Fibroblast of lung (primary cell): ENCODE measurements around the gene SPRY1. TPM values are rescaled to one million over a fixed set of nuclear protein-coding genes. Genes with fewer than 3 reads are reported as not detected.

ENCODE experiments used
- DNase-seq, 2 donors: peaks; one replicate each; pipeline versions ENCODE4 v3.0.0 to v3.0.0-alpha.2; 2010; ENCODE audit warnings: low read depth in 2 of 2
- H2AFZ ChIP-seq: 2 replicates; pipeline ENCODE4 v1.5.1; 2012; ENCODE audit warnings: low read length, control low read depth, inconsistent platforms
- H3K27ac ChIP-seq: 2 replicates; pipeline ENCODE4 v1.5.1; 2011; ENCODE audit warnings: low read length, control low read depth; ENCODE audit not compliant: insufficient read depth
- H3K27me3 ChIP-seq: 2 replicates; pipeline ENCODE4 v1.5.1; 2011; ENCODE audit warnings: mild to moderate bottlenecking, low read length; ENCODE audit not compliant: control insufficient read depth, insufficient read depth
- H3K36me3 ChIP-seq: 2 replicates; pipeline ENCODE4 v1.5.1; 2011; ENCODE audit warnings: low read length; ENCODE audit not compliant: control insufficient read depth, insufficient read depth
- H3K4me1 ChIP-seq: 2 replicates; pipeline ENCODE4 v1.5.1; 2011; ENCODE audit warnings: low read length; ENCODE audit not compliant: control insufficient read depth, insufficient read depth; ENCODE audit errors: extremely low read depth
- H3K4me2 ChIP-seq: 2 replicates; pipeline ENCODE4 v1.5.1; 2011; ENCODE audit warnings: low read length, control low read depth; ENCODE audit not compliant: insufficient read depth; ENCODE audit errors: extremely low read depth
- H3K4me3 ChIP-seq, 4 experiments: fragments of 200-600 bp in 1 of 4; sonication (generic) in 1 of 4; replicated peaks in 1 of 4; 2 replicates each; pipeline ENCODE4 v1.5.1; 2011 to 2016; ENCODE audit warnings: low read length in 4 of 4, low read depth in 3 of 4, mild to moderate bottlenecking in 3 of 4, control low read depth in 2 of 4, inconsistent platforms in 1 of 4, mixed read lengths in 1 of 4; ENCODE audit not compliant: insufficient read depth in 1 of 4; ENCODE audit errors: control extremely low read depth in 1 of 4
- H3K79me2 ChIP-seq: 2 replicates; pipeline ENCODE4 v1.5.1; 2012; ENCODE audit warnings: mild to moderate bottlenecking, low read length, inconsistent platforms; ENCODE audit not compliant: control insufficient read depth, insufficient read depth
- H3K9ac ChIP-seq: 2 replicates; pipeline ENCODE4 v1.5.1; 2011; ENCODE audit warnings: mild to moderate bottlenecking, low read length, control low read depth; ENCODE audit not compliant: insufficient read depth
- H3K9me3 ChIP-seq: 2 replicates; pipeline ENCODE4 v1.5.1; 2012; ENCODE audit warnings: low read depth, low read length; ENCODE audit not compliant: control insufficient read depth, insufficient read depth
- H4K20me1 ChIP-seq: 2 replicates; pipeline ENCODE4 v1.5.1; 2011; ENCODE audit warnings: low read length; ENCODE audit not compliant: control insufficient read depth, insufficient read depth; ENCODE audit errors: extremely low read depth
- EZH2 ChIP-seq: IDR thresholded peaks from 2 replicates; pipeline ENCODE4 v1.5.1; 2012; ENCODE audit warnings: low read length, control low read depth, mild to moderate bottlenecking; ENCODE audit errors: missing control alignments
- polyA plus RNA-seq, 2 donors: library from polyadenylated mRNA; depleted of rRNA in 1 of 2; stranded (reverse) in 1 of 2; unstranded in 1 of 2; fragments of >200 nt; gene quantifications; 2 replicates each; pipeline ENCODE4 v1.2.1, GENCODE V29; 2011 to 2012; ENCODE audit warnings: missing spikeins in 1 of 2
- total RNA-seq: library from RNA; depleted of rRNA; stranded (reverse); fragments of >200 nt; gene quantifications from 2 replicates; pipeline ENCODE4 v1.2.1, GENCODE V29; 2014
- TF ChIP-seq, protein P1 (sequence below), 2 donors: IDR thresholded peaks in 1 of 2; conservative IDR thresholded peaks in 1 of 2; 1 replicate in 1 of 2; 2 replicates in 1 of 2; pipeline ENCODE4 v1.5.1; 2011 to 2012; ENCODE audit warnings: low read length in 2 of 2, control low read depth in 1 of 2, inconsistent platforms in 1 of 2, low read depth in 1 of 2, mild to moderate bottlenecking in 1 of 2

Gene SPRY1
- total and polyA plus RNA-seq, 2 donors (not counting 1 experiment from before 2014, with no cell fraction given) = 21.3 to 23.9 TPM

GRCh38 chr4:123359449-123360315 is 36.9 kb upstream of the SPRY1 start:
- Histone ChIP-seq H3K9me3 (no peaks in the 10 kb centered on the region), H3K27ac (no peak overlapping the region), H3K27me3 (no peaks in the 10 kb centered on the region), H3K4me3 (no peak overlapping the region), H3K79me2 (no peaks in the 10 kb centered on the region), H3K4me1 (no peaks in the 10 kb centered on the region), H3K9ac (no peak overlapping the region), H2AFZ (no peak overlapping the region), H3K36me3 (no peaks in the 10 kb centered on the region), H3K4me2 (no peak overlapping the region), H4K20me1 (no peaks in the 10 kb centered on the region)
- no peak for TF ChIP-seq EZH2
- TF ChIP-seq, protein P1, sequence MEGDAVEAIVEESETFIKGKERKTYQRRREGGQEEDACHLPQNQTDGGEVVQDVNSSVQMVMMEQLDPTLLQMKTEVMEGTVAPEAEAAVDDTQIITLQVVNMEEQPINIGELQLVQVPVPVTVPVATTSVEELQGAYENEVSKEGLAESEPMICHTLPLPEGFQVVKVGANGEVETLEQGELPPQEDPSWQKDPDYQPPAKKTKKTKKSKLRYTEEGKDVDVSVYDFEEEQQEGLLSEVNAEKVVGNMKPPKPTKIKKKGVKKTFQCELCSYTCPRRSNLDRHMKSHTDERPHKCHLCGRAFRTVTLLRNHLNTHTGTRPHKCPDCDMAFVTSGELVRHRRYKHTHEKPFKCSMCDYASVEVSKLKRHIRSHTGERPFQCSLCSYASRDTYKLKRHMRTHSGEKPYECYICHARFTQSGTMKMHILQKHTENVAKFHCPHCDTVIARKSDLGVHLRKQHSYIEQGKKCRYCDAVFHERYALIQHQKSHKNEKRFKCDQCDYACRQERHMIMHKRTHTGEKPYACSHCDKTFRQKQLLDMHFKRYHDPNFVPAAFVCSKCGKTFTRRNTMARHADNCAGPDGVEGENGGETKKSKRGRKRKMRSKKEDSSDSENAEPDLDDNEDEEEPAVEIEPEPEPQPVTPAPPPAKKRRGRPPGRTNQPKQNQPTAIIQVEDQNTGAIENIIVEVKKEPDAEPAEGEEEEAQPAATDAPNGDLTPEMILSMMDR (conservative IDR thresholded peaks at IDR 0.05 in 1 of 2, IDR thresholded peaks at IDR 0.05 in 1 of 2; ENCODE audit: low read depth in 1 of 2, low read length in 2 of 2) = no peak
- DNase-seq = no peak

DNA sequence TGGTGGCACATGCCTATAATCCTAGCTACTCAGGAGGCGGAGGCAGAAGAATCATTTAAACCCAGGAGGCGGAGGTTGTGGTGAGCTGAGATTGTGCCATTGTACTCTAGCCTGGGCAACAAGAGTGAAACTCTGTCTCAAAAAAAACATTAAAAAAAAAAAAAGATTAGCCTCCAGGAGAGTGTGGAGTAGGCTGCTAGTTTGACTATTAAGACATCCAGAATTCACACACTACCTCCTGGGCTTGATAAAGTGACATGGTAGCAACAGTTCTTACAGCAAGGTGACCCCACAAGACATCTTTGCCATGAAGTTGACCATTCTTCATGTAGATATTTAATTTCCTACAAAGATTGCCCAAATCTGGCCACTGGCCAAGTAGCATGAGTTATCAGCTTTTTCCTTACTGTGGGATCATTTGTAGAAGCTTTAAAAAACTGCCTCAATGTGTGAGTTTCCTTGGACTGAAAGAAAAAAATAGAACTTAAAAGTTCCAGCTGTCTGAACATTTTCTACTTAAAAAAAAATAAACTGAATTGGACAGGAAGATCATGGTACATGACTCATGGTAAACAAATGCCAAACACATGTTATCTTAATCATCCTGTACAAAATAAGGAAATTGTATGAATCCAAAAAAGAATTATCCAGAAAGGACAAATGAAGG is 35.3 kb upstream of the SPRY1 start:
- Histone ChIP-seq H3K36me3 (no peaks in the 10 kb centered on the region), H3K9me3 (no peaks in the 10 kb centered on the region), H3K9ac (no peak overlapping the region), H3K4me1 (no peaks in the 10 kb centered on the region), H3K4me2 (no peak overlapping the region), H3K27me3 (no peaks in the 10 kb centered on the region), H3K79me2 (no peaks in the 10 kb centered on the region), H2AFZ (no peak overlapping the region), H3K27ac (peak overlapping the region; percentile 62), H3K4me3 (no peak overlapping the region), H4K20me1 (no peaks in the 10 kb centered on the region)
- peak; percentile 86 to 97 for DNase-seq
- no peak for TF ChIP-seq EZH2
- TF ChIP-seq, protein P1 (conservative IDR thresholded peaks at IDR 0.05 in 1 of 2, IDR thresholded peaks at IDR 0.05 in 1 of 2; ENCODE audit: low read depth in 1 of 2, low read length in 2 of 2) = no peak

DNA sequence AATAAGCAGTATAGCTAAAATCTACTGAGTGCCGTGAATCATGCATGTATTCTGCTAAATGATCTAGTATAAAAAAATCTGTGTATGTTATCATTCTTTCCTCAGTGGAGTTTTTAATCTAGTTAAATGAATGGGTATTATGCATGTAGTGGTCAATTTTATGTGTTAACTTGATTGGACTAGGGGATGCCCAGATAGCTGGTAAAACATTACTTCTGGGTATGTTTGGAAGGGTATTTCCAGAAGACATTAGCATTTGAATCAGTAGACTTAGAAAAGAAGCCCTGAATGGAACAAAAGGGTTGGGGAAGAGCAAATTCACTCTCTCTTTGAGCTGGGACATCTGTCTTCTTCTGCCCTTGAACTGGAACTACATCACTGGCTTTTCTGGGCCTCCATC is 34.5 kb upstream of the SPRY1 start:
- no peak overlapping the region for H3K4me3 ChIP-seq
- no peak for TF ChIP-seq EZH2
- TF ChIP-seq, protein P1 (conservative IDR thresholded peaks at IDR 0.05 in 1 of 2, IDR thresholded peaks at IDR 0.05 in 1 of 2; ENCODE audit: low read depth in 1 of 2, low read length in 2 of 2) = no peak
- H3K79me2 ChIP-seq = no peaks in the 10 kb centered on the region
- H2AFZ ChIP-seq = no peak overlapping the region
- no peaks in the 10 kb centered on the region for H3K4me1 ChIP-seq
- no peak for DNase-seq
- no peaks in the 10 kb centered on the region for H4K20me1 ChIP-seq
- H3K27ac ChIP-seq = no peak overlapping the region
- H3K36me3 ChIP-seq = no peaks in the 10 kb centered on the region
- no peak overlapping the region for H3K4me2 ChIP-seq
- no peak overlapping the region for H3K9ac ChIP-seq
- no peaks in the 10 kb centered on the region for H3K9me3 ChIP-seq
- H3K27me3 ChIP-seq = no peaks in the 10 kb centered on the region
